ENCODE results near the gene ZNRF2.
"Not testable (repeated sequence)": the region's sequence is repeated elsewhere in the genome, so short reads cannot be mapped to it uniquely, and the experiment has no call there.

Gene ZNRF2

DNA sequence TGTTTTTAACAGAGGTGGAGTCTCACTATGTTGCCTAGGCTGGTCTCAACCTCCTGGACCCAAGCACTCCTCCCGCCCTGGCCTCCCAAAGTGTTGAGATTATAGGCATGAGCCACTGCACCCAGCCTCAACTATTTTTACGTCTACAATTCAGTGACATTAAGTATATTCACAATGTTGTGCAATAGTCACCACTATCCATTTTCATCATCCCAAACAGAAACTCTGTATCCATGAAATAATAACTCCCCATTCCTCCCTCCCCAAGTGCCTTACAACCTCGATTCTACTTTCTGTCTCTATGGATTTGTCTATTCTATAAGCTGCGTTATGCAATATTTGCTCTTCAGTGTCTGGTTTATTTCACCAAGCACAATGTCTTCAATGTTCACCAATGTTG, 20.3 kb upstream of the ZNRF2 start:
- TF ChIP-seq, protein P1, sequence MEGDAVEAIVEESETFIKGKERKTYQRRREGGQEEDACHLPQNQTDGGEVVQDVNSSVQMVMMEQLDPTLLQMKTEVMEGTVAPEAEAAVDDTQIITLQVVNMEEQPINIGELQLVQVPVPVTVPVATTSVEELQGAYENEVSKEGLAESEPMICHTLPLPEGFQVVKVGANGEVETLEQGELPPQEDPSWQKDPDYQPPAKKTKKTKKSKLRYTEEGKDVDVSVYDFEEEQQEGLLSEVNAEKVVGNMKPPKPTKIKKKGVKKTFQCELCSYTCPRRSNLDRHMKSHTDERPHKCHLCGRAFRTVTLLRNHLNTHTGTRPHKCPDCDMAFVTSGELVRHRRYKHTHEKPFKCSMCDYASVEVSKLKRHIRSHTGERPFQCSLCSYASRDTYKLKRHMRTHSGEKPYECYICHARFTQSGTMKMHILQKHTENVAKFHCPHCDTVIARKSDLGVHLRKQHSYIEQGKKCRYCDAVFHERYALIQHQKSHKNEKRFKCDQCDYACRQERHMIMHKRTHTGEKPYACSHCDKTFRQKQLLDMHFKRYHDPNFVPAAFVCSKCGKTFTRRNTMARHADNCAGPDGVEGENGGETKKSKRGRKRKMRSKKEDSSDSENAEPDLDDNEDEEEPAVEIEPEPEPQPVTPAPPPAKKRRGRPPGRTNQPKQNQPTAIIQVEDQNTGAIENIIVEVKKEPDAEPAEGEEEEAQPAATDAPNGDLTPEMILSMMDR (IDR thresholded peaks at IDR 0.05; ENCODE audit: low read depth, low read length) = no peak
- no peak for TF ChIP-seq MYC (IDR thresholded peaks at IDR 0.05; ENCODE audit: low read depth, low read length)
- TF ChIP-seq, protein P2, sequence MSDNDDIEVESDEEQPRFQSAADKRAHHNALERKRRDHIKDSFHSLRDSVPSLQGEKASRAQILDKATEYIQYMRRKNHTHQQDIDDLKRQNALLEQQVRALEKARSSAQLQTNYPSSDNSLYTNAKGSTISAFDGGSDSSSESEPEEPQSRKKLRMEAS (IDR thresholded peaks at IDR 0.05; ENCODE audit: low read depth, low read length) = no peak
- TF ChIP-seq POLR2A (IDR thresholded peaks at IDR 0.05; ENCODE audit: extremely low read depth, insufficient read length) = no peak
- DNase-seq (ENCODE audit: low read depth) = no peak
- no peak overlapping the region for H3K4me3 ChIP-seq (ENCODE audit: low read depth, low read length)

DNA sequence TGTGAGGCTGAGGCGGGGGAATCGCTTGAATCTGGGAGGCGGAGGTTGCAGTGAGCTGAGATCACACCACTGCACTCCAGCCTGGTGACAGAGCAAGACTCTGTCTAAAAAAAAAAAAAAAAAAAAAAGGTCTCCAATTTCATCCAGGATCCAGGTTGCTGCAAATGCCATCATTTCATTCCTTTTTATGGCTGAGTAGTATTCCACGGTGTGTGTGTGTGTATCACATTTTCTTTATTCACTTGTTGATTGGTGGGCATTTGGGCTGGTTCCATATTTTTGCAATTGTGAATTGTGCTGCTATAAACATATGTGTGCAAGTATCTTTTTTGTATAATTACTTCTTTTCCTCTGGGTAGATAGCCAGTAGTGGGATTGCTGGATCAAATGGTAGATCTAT, 19.2 kb upstream of the ZNRF2 start:
- H3K4me3 ChIP-seq (ENCODE audit: low read depth, low read length); DNase-seq (ENCODE audit: low read depth): not testable (repeated sequence)

DNA sequence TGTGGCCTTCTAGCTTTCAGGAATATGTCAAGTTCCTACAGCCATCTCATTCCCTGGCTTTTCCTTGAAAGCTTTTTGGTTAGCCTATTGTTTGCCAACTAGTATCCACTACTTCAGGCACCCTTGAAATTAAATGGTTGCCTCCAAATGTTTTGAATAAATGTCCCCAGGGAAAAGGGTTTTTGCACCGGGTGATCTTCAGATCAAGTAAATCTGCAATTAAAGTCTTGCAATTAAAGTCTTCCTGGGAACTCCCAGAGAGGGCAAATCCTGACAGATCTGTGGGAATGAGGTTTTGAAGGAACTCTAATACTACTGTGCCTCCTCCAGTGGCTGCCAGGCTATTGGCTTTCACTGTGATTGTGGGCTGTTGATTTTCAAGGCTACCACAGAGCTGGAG, 17.7 kb upstream of the ZNRF2 start:
- TF ChIP-seq, protein P2 (IDR thresholded peaks at IDR 0.05; ENCODE audit: low read depth, low read length) = no peak
- TF ChIP-seq, protein P1 (IDR thresholded peaks at IDR 0.05; ENCODE audit: low read depth, low read length) = no peak
- TF ChIP-seq POLR2A (IDR thresholded peaks at IDR 0.05; ENCODE audit: extremely low read depth, insufficient read length) = no peak
- DNase-seq (ENCODE audit: low read depth) = no peak
- no peak overlapping the region for H3K4me3 ChIP-seq (ENCODE audit: low read depth, low read length)

DNA sequence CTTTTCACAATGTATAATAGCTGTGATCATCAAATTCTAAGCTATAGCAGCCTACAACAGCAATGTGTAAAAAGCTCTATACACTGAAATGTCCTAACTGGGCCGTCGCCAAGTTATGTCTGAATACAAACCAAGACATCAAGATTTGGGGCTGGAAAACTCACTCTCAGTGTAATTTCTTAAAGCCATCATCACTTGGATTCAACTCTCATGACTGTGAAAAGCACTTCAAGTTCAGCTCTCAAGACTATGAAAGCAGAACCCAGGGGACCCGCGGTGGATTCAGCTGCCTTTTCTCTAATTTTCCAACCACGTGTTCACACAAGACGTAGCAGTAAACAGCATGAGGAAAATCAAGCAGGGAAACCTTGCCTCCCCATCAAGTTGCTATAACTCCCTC, 15.8 kb upstream of the ZNRF2 start:
- H3K4me3 ChIP-seq (ENCODE audit: low read depth, low read length) = no peak overlapping the region
- TF ChIP-seq, protein P2 (IDR thresholded peaks at IDR 0.05; ENCODE audit: low read depth, low read length) = no peak
- no peak for TF ChIP-seq MYC (IDR thresholded peaks at IDR 0.05; ENCODE audit: low read depth, low read length)
- TF ChIP-seq, protein P1 (IDR thresholded peaks at IDR 0.05; ENCODE audit: low read depth, low read length) = no peak
- no peak for TF ChIP-seq POLR2A (IDR thresholded peaks at IDR 0.05; ENCODE audit: extremely low read depth, insufficient read length)
- no peak for DNase-seq (ENCODE audit: low read depth)

DNA sequence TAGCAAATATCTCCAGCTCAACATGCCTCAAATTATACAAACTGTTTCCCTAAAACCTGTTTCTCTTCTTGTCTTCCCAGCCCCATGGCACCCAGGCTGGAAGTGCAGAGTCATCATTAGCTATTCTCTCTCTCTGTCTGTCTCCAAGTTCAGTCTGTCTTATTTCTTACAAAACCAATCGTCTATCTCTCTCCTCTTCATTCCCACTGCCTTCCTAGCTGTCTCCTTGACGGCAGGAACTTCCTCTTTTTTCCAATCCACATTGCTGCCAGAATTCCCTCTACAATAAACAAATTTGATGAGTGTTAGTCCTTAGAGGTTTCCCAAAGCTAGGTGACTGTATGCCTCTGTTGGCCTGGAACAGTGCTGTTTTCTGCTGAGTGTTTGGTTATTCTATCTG, 14.9 kb upstream of the ZNRF2 start:
- no peak overlapping the region for H3K4me3 ChIP-seq (ENCODE audit: low read depth, low read length)
- TF ChIP-seq POLR2A (IDR thresholded peaks at IDR 0.05; ENCODE audit: extremely low read depth, insufficient read length) (no peak), MYC (IDR thresholded peaks at IDR 0.05; ENCODE audit: low read depth, low read length) (no peak)
- TF ChIP-seq, protein P2 (IDR thresholded peaks at IDR 0.05; ENCODE audit: low read depth, low read length) = no peak
- TF ChIP-seq, protein P1 (IDR thresholded peaks at IDR 0.05; ENCODE audit: low read depth, low read length) = no peak
- DNase-seq (ENCODE audit: low read depth) = no peak

DNA sequence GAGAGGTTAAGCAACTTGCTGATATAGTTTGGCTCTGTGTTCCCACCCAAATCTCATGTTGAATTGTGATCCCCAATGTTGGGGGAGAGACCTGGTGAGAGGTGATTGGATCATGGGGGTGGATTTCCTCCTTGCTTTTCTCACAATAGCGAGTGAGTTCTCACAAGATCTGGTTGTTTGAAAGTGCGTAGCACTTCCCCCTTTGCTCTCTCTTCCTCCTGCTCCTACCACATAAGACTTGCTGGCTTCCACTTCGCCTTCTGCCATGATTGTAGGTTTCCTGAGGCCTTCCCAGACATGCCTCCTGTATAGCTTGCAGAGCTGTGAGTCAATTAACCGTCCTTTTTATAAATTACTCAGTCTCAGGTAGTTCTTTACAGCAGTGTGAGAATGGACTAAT, 13.5 kb upstream of the ZNRF2 start:
- no peak overlapping the region for H3K4me3 ChIP-seq (ENCODE audit: low read depth, low read length)
- TF ChIP-seq POLR2A (IDR thresholded peaks at IDR 0.05; ENCODE audit: extremely low read depth, insufficient read length) = no peak
- no peak for TF ChIP-seq MYC (IDR thresholded peaks at IDR 0.05; ENCODE audit: low read depth, low read length)
- TF ChIP-seq, protein P2 (IDR thresholded peaks at IDR 0.05; ENCODE audit: low read depth, low read length) = no peak
- TF ChIP-seq, protein P1 (IDR thresholded peaks at IDR 0.05; ENCODE audit: low read depth, low read length) = no peak
- no peak for DNase-seq (ENCODE audit: low read depth)
